BE2C (cell line): ENCODE data around the gene UMAD1.
A peak's percentile ranks its signal among the peaks of the same experiment; 100 is the strongest.

Experiments used
- DNase-seq: peaks from one replicate; pipeline ENCODE4 v3.0.0-alpha.2; 2020
- H3K27me3 ChIP-seq: fragments of 250-450 bp; sonication (Bioruptor Pico); 2 replicates; pipeline ENCODE4 v1.5.1; 2020; ENCODE audit warnings: mild to moderate bottlenecking
- H3K36me3 ChIP-seq: fragments of 250-450 bp; sonication (Bioruptor Pico); 2 replicates; pipeline ENCODE4 v1.5.1; 2020; ENCODE audit warnings: mild to moderate bottlenecking
- H3K4me1 ChIP-seq: fragments of 250-450 bp; sonication (Bioruptor Pico); 2 replicates; pipeline ENCODE4 v1.5.1; 2020
- H3K4me3 ChIP-seq: 2 replicates; pipeline ENCODE4 v1.5.1; 2011; ENCODE audit warnings: low read depth, low read length
- H3K9me3 ChIP-seq: fragments of 250-450 bp; sonication (Bioruptor Pico); 2 replicates; pipeline ENCODE4 v1.5.1; 2020
- CTCF ChIP-seq: IDR thresholded peaks from 2 replicates; pipeline ENCODE4 v1.5.1; 2012; ENCODE audit warnings: mild to moderate bottlenecking, low read depth, low read length

The UMAD1 gene

GRCh38 chr7:7768977-7769709 is 128.6 kb downstream of the UMAD1 start:
- no peaks in the 10 kb centered on the region for H3K27me3 ChIP-seq
- H3K4me3 ChIP-seq = peak overlapping the region; percentile 36
- no peak for TF ChIP-seq CTCF
- H3K9me3 ChIP-seq = no peaks in the 10 kb centered on the region
- peaks cover 34% of the 10 kb centered on the region for H3K4me1 ChIP-seq
- DNase-seq = peak; percentile 61
- H3K36me3 ChIP-seq = no peaks in the 10 kb centered on the region

- H3K4me3 ChIP-seq = peak overlapping the region; percentile 36
- no peak for DNase-seq
- H3K4me1 ChIP-seq = peaks cover 36% of the 10 kb centered on the region
- no peaks in the 10 kb centered on the region for H3K27me3 ChIP-seq
- no peaks in the 10 kb centered on the region for H3K36me3 ChIP-seq
- TF ChIP-seq CTCF = no peak
- H3K9me3 ChIP-seq = no peaks in the 10 kb centered on the region
Measured at GRCh38 chr7:7769710-7770627, 129.4 kb downstream of the UMAD1 start.

- DNase-seq = no peak
- no peak for TF ChIP-seq CTCF
- Histone ChIP-seq H3K4me3 (no peak overlapping the region), H3K36me3 (no peaks in the 10 kb centered on the region), H3K27me3 (no peaks in the 10 kb centered on the region), H3K4me1 (peaks cover 36% of the 10 kb centered on the region), H3K9me3 (no peaks in the 10 kb centered on the region)
Measured at GRCh38 chr7:7771452-7771851, 130.9 kb downstream of the UMAD1 start.

GRCh38 chr7:7772397-7772821 is 131.9 kb downstream of the UMAD1 start:
- H3K36me3 ChIP-seq = no peaks in the 10 kb centered on the region
- no peaks in the 10 kb centered on the region for H3K9me3 ChIP-seq
- H3K4me1 ChIP-seq = peaks cover 36% of the 10 kb centered on the region
- no peak for DNase-seq
- peak overlapping the region; percentile 25 for H3K4me3 ChIP-seq
- no peak for TF ChIP-seq CTCF
- no peaks in the 10 kb centered on the region for H3K27me3 ChIP-seq

- Histone ChIP-seq H3K4me3 (no peak overlapping the region), H3K9me3 (no peaks in the 10 kb centered on the region), H3K27me3 (no peaks in the 10 kb centered on the region), H3K36me3 (no peaks in the 10 kb centered on the region), H3K4me1 (peaks cover 32% of the 10 kb centered on the region)
- DNase-seq = no peak
- no peak for TF ChIP-seq CTCF
Measured at GRCh38 chr7:7773334-7774309, 133.1 kb downstream of the UMAD1 start.
